Measurements from ENCODE around the gene POLR1H. TPM values are rescaled to one million over a fixed set of nuclear protein-coding genes. Genes with fewer than 3 reads are reported as not detected.

Gene POLR1H
- total RNA-seq, 1 experiment from 2014 or later, result 31.9 TPM

DNA sequence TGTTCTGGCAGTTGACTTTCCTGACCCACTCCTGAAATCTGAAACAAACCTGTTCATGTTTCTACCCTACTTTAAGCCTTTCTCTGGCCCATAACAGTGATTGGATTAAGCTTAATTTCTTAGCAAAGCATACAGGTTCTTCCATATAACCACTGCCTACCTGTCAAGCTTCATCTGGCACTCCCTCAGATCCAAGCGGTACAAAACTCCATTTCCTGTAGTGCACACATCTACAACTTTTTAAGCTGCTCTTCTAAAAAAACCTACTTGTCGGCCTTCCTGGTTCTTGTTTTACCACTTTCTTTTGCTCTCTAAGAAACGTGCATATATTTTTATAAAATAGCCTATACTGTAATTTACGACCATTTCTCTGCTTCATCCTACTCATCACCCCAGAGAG is 5.0 kb downstream of the POLR1H start:
- Mint-ChIP-seq H3K4me1 (peaks cover 27 to 28% of the 10 kb centered on the region in 2 experiments), H3K27me3 (ENCODE audit: low read depth) (peaks cover 22% of the 10 kb centered on the region), H3K9me3 (no peaks in the 10 kb centered on the region; a peak in 1 of 5 replicates), H3K4me3 (peak overlapping the region; percentile 91 to 92), H3K27ac (peak overlapping the region in 2 of 3 experiments; percentile 86 to 98; a peak in 6 of 7 replicates), H3K36me3 (ENCODE audit: insufficient read depth in 1 of 3, low read depth in 3 of 3) (peaks cover 1 to 19% (median 19%) of the 10 kb centered on the region in 3 experiments; a peak in 6 of 7 replicates)
- Histone ChIP-seq H4K91ac (ENCODE audit: insufficient read length, low read depth, low read length) (no peak overlapping the region), H3K79me1 (ENCODE audit: insufficient read depth, low read depth, low read length, poor library complexity, severe bottlenecking) (no peaks in the 10 kb centered on the region), H3K4me2 (ENCODE audit: insufficient read depth, insufficient read length, low read length) (peak overlapping the region; percentile 98), H3K9me3 (ENCODE audit: control insufficient read depth, low read depth, low read length) (no peaks in the 10 kb centered on the region), H3K79me2 (ENCODE audit: insufficient read depth, low read length) (no peaks in the 10 kb centered on the region), H3K18ac (ENCODE audit: insufficient read length, low read depth, low read length) (no peak overlapping the region), H2BK12ac (ENCODE audit: insufficient read length, low read depth, low read length) (no peak overlapping the region), H3K56ac (ENCODE audit: insufficient read length, low read depth, low read length) (no peak overlapping the region), H3T11ph (ENCODE audit: low read length) (no peak overlapping the region), H4K8ac (replicated peaks; ENCODE audit: insufficient read length, low read depth, low read length) (no peak overlapping the region), H3K14ac (ENCODE audit: insufficient read depth, low read length) (no peak overlapping the region), H3K4me1 (ENCODE audit: insufficient read depth, low read length) (0 out of 2 replicates have a peak, but pooled peaks cover 4% of the 10 kb centered on the region), H4K20me1 (ENCODE audit: control insufficient read depth, insufficient read depth, insufficient read length) (no peaks in the 10 kb centered on the region), H2BK20ac (ENCODE audit: low read depth, low read length, poor library complexity, severe bottlenecking) (no peak overlapping the region), H3K4ac (ENCODE audit: low read depth, low read length) (no peak overlapping the region), H3K23me2 (ENCODE audit: insufficient read length, low read depth, low read length, poor library complexity, severe bottlenecking) (peaks cover 23% of the 10 kb centered on the region), H2AFZ (ENCODE audit: low read length) (no peak overlapping the region), H2AK5ac (ENCODE audit: insufficient read length, low read length) (no peak overlapping the region), H2BK15ac (ENCODE audit: low read depth, low read length) (no peak overlapping the region), H3K23ac (ENCODE audit: insufficient read length, low read depth, low read length) (no peak overlapping the region), H2BK120ac (ENCODE audit: low read depth, low read length, poor library complexity, severe bottlenecking) (no peak overlapping the region), H3K9ac (ENCODE audit: extremely low read depth, insufficient read length, low read length) (peak overlapping the region; percentile 78), H3K27ac (ENCODE audit: insufficient read length, low read depth, low read length) (no peak overlapping the region), H4K5ac (ENCODE audit: insufficient read length, low read depth, low read length) (no peak overlapping the region), H3K27me3 (ENCODE audit: insufficient read depth, low read length) (peaks cover 5% of the 10 kb centered on the region; the same call in 1 of the 2 replicates), H2BK5ac (ENCODE audit: insufficient read length, low read length) (no peak overlapping the region)
- TF ChIP-seq CTCF (conservative IDR thresholded peaks at IDR 0.05), result no peak
- DNase-seq, result no peak
- WGBS (ENCODE audit: extremely low coverage, insufficient read length, low lambda C conversion rate), result no CpG with 5 or more reads among the region's 4 CpGs

All from H9 (cell line).